Motor neuron (in vitro differentiated cells): Measurements from ENCODE around the gene GPX5. TPM values are rescaled to one million over a fixed set of nuclear protein-coding genes. Genes with fewer than 3 reads are reported as not detected.

Experiments used
- ATAC-seq, 8 experiments: fragments of 200-7000 bp; cut with Tn5 transposase; replicated peaks in 6 of 8; 2 replicates each; pipeline ENCODE4 v1.8.0; 2021; ENCODE audit warnings: mild to moderate bottlenecking in 8 of 8, moderate library complexity in 8 of 8
- H3K27ac ChIP-seq, 2 donors: fragments of 250-450 bp; sonication (Bioruptor Pico); 2 replicates each; pipeline ENCODE4 v1.9.0; 2021; ENCODE audit warnings: antibody characterized with exemption in 2 of 2, mild to moderate bottlenecking in 2 of 2, moderate library complexity in 1 of 2
- H3K4me1 ChIP-seq, 2 donors: fragments of 250-450 bp; sonication (Bioruptor Pico); replicated peaks in 1 of 2; 2 replicates each; pipeline ENCODE4 v1.6.1; 2021; ENCODE audit warnings: antibody characterized with exemption in 2 of 2, mild to moderate bottlenecking in 2 of 2, moderate library complexity in 1 of 2
- H3K4me3 ChIP-seq, 5 donors: fragments of 250-450 bp; sonication (Bioruptor Pico); 2 replicates each; pipeline ENCODE4 v1.9.0; 2021; ENCODE audit warnings: antibody characterized with exemption in 5 of 5, mild to moderate bottlenecking in 5 of 5, moderate library complexity in 4 of 5
- WGBS, 10 experiments: fragments of 450-650 bp; shearing (Covaris generic); methylation state at CpG; one replicate each; pipeline ENCODE4 v1.0.0; 2022; 5-methylcytosine and 5-hydroxymethylcytosine counted together
- in situ Hi-C, 9 experiments: fragments of 400-800 bp; cut with MboI; loops; one replicate each; pipeline ENCODE4 v1.15.0; 2021; ENCODE audit warnings: low sequenced_read_pairs in 9 of 9, low pct_unique_long_range_greater_than_20kb in 2 of 9; ENCODE audit not compliant: unreplicated experiment in 9 of 9
- total RNA-seq, 8 experiments: library from RNA; unstranded; fragments of 300-600 nt; gene quantifications; 2 replicates each; pipeline versions ENCODE4 v1.2.3 to v1.2.4, GENCODE V29; 2022

The GPX5 gene
- total RNA-seq = under 1 TPM in 1 of 8 experiments, not detected in 7; 0.28 TPM

- H3K4me3 ChIP-seq = no peak within 1 kb of the TSS
- H3K4me1 ChIP-seq = no peaks in the 10 kb centered on the region
- no peak within 1 kb of the TSS for H3K27ac ChIP-seq
- no peak for ATAC-seq
- WGBS, 10 experiments = 13 to 100% (median 68%) methylated on average over 1 to 6 of the region's 10 CpGs
- in situ Hi-C loops = no loop called here
Observed at GRCh38 chr6:28525496-28526039, at the start of gene GPX5. GPX5 (plus strand) TSS chr6:28525881; CDS start chr6:28526014, 133 bp downstream.

- no peak for ATAC-seq
- H3K27ac ChIP-seq = no peak overlapping the region
- no peaks in the 10 kb centered on the region for H3K4me1 ChIP-seq
- H3K4me3 ChIP-seq = peak overlapping the region in 1 of 5 donors; percentile 4
- 16 to 100% (median 57%) methylated on average over 1 to 12 of the region's 12 CpGs for WGBS, 10 experiments
- in situ Hi-C loops = loop anchor here in 2 of 9 experiments (25.0 kb wide), 1 partner anchor 209 kb away; no protein-coding TSS in a partner anchor
Observed at GRCh38 chr6:28478518-28478917, 47.2 kb upstream of the GPX5 start.

GRCh38 chr6:28480253-28480932 lies 45.3 kb upstream of the GPX5 start:
- no peaks in the 10 kb centered on the region for H3K4me1 ChIP-seq
- peak in 2 of 8 experiments; percentile 62 to 71 for ATAC-seq
- H3K27ac ChIP-seq = peak overlapping the region in 1 of 2 donors; percentile 46
- in situ Hi-C loops = loop anchor here in 2 of 9 experiments (25.0 kb wide), 1 partner anchor 207 kb away; no protein-coding TSS in a partner anchor
- H3K4me3 ChIP-seq = no peak overlapping the region
- WGBS, 10 experiments = 0 to 92% (median 65%) methylated on average over 3 to 9 of the region's 9 CpGs

GRCh38 chr6:28485482-28485881 lies 40.2 kb upstream of the GPX5 start:
- in situ Hi-C loops = loop anchor here in 2 of 9 experiments (25.0 kb wide), 1 partner anchor 202 kb away; no protein-coding TSS in a partner anchor
- ATAC-seq = no peak
- WGBS, 10 experiments = 57 to 100% (median 96%) methylated on average over 1 to 3 of the region's 3 CpGs; no CpG with 5 or more reads in 4 of the 10 experiments
- H3K4me3 ChIP-seq = no peak overlapping the region
- no peaks in the 10 kb centered on the region for H3K4me1 ChIP-seq
- no peak overlapping the region for H3K27ac ChIP-seq

GRCh38 chr6:28486533-28486932 lies 39.1 kb upstream of the GPX5 start:
- Histone ChIP-seq H3K27ac (no peak overlapping the region), H3K4me1 (no peaks in the 10 kb centered on the region), H3K4me3 (no peak overlapping the region)
- in situ Hi-C loops = loop anchor here in 2 of 9 experiments (25.0 kb wide), 1 partner anchor 201 kb away; no protein-coding TSS in a partner anchor
- no peak for ATAC-seq
- 60 to 100% (median 100%) methylated on average over 1 of the region's 1 CpG; no CpG with 5 or more reads in 7 of the 10 experiments for WGBS, 10 experiments

GRCh38 chr6:28486988-28487742 lies 38.5 kb upstream of the GPX5 start:
- in situ Hi-C loops = loop anchor here in 2 of 9 experiments (25.0 kb wide), 1 partner anchor 200 kb away; no protein-coding TSS in a partner anchor
- no peak for ATAC-seq
- WGBS, 10 experiments = 37 to 100% (median 93%) methylated on average over 1 to 3 of the region's 3 CpGs; no CpG with 5 or more reads in 4 of the 10 experiments
- Histone ChIP-seq H3K4me3 (no peak overlapping the region), H3K27ac (no peak overlapping the region), H3K4me1 (no peaks in the 10 kb centered on the region)

GRCh38 chr6:28488916-28489365 lies 36.7 kb upstream of the GPX5 start:
- Histone ChIP-seq H3K27ac (no peak overlapping the region), H3K4me3 (peak overlapping the region in 3 of 5 donors; percentile 33 to 62 (median 37)), H3K4me1 (no peaks in the 10 kb centered on the region)
- peak in 6 of 8 experiments; percentile 21 to 59 (median 42) for ATAC-seq
- WGBS, 10 experiments = 0 to 50% (median 19%) methylated on average over 2 to 14 of the region's 14 CpGs
- in situ Hi-C loops = loop anchor here in 2 of 9 experiments (25.0 kb wide), 1 partner anchor 198 kb away; no protein-coding TSS in a partner anchor

- 0 to 36% (median 7%) methylated on average over 2 to 25 of the region's 40 CpGs; no CpG with 5 or more reads in 1 of the 10 experiments for WGBS, 10 experiments
- H3K4me3 ChIP-seq = peak overlapping the region in 4 of 5 donors; percentile 15 to 62 (median 35)
- in situ Hi-C loops = loop anchor here in 2 of 9 experiments (25.0 kb wide), 1 partner anchor 198 kb away; no protein-coding TSS in a partner anchor
- peak; percentile 38 to 88 (median 76) for ATAC-seq
- no peaks in the 10 kb centered on the region for H3K4me1 ChIP-seq
- peak overlapping the region in 1 of 2 donors; percentile 40 for H3K27ac ChIP-seq
Observed at GRCh38 chr6:28489366-28490204, 36.1 kb upstream of the GPX5 start.

GRCh38 chr6:28490205-28490890 lies 35.3 kb upstream of the GPX5 start:
- H3K4me3 ChIP-seq = peak overlapping the region in 4 of 5 donors; percentile 15 to 62 (median 35)
- peak; percentile 11 to 62 (median 40) for ATAC-seq
- in situ Hi-C loops = loop anchor here in 2 of 9 experiments (25.0 kb wide), 1 partner anchor 197 kb away; no protein-coding TSS in a partner anchor
- 8 to 48% (median 33%) methylated on average over 3 to 19 of the region's 23 CpGs for WGBS, 10 experiments
- H3K27ac ChIP-seq = no peak overlapping the region
- H3K4me1 ChIP-seq = no peaks in the 10 kb centered on the region

- Histone ChIP-seq H3K27ac (no peak overlapping the region), H3K4me1 (no peaks in the 10 kb centered on the region), H3K4me3 (peak overlapping the region in 1 of 5 donors; percentile 18)
- WGBS, 10 experiments = 0 to 92% (median 43%) methylated on average over 1 to 3 of the region's 3 CpGs; no CpG with 5 or more reads in 6 of the 10 experiments
- in situ Hi-C loops = loop anchor here in 2 of 9 experiments (25.0 kb wide), 1 partner anchor 195 kb away; no protein-coding TSS in a partner anchor
- no peak for ATAC-seq
Observed at GRCh38 chr6:28491984-28492317, 33.7 kb upstream of the GPX5 start.

- Histone ChIP-seq H3K4me1 (peaks cover 0 to 6% of the 10 kb centered on the region in 2 donors), H3K4me3 (no peak overlapping the region), H3K27ac (no peak overlapping the region)
- in situ Hi-C loops = loop anchor here in 2 of 9 experiments (25.0 kb wide), 1 partner anchor 191 kb away; no protein-coding TSS in a partner anchor
- 0 to 75% (median 30%) methylated on average over 1 to 2 of the region's 2 CpGs; no CpG with 5 or more reads in 2 of the 10 experiments for WGBS, 10 experiments
- ATAC-seq = peak in 2 of 8 experiments; percentile 24 to 49
Observed at GRCh38 chr6:28496099-28496779, 29.4 kb upstream of the GPX5 start.
